Measurements from ENCODE around the gene MAP3K5.
"Not testable (repeated sequence)": the region's sequence is repeated elsewhere in the genome, so short reads cannot be mapped to it uniquely, and the experiment has no call there.

Gene MAP3K5

GRCh38 chr6:136607932-136608772, 184.1 kb downstream of the MAP3K5 start:
- DNase-seq (ENCODE audit: low read depth) = peak; percentile 57

- DNase-seq (ENCODE audit: low read depth) = peak; percentile 41
Observed at GRCh38 chr6:136607204-136607931, 184.9 kb downstream of the MAP3K5 start.

GRCh38 chr6:136604928-136605510, 187.3 kb downstream of the MAP3K5 start:
- DNase-seq (ENCODE audit: low read depth) = peak; percentile 32

DNA sequence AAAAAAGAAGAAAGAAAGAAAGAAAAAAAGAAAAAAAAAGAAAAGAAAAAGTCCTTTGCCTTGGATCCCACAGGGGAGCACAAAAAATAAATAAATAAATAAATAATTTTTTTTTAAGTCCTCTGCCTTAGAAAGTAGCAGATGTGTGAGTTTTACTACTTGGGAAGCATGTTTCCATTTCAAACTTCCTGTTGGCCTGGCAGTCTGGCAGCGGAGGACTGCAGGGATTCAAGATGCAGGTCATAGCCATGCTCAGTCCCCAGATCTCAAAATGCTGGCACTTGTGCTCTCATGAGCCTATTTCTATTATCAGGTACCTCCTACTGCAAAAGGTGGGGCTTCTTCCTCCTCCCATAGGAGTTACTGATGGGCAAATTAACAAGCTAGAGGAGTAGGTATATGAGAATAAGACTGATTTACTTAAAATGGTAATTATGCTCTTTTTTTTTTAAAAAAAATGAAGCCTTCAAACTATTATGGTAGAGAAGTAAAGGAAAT, 187.9 kb downstream of the MAP3K5 start:
- peak; percentile 8 for DNase-seq (ENCODE audit: low read depth)

DNA sequence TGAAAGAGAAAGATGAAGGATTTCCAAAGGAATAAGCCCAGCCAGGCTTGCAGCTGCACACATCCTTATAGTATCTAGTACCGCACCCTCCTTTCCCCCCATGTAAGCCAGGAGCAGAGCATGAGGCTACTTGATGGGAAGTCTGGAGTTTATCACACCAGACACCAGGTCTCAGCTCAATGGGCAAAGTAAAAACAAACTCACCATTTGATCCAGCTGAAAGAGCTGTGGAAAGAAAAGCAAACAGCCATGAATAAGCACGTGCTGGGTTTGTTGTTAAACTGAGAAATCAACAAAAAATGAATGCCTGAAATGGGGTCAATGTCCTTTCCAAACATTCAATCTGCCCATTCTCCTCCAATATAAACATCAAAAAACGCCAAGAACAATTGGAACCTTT, 191.5 kb downstream of the MAP3K5 start:
- DNase-seq (ENCODE audit: low read depth) = peak; percentile 3

GRCh38 chr6:136599329-136600011, 192.8 kb downstream of the MAP3K5 start:
- no peak for DNase-seq (ENCODE audit: low read depth)

- no peak for DNase-seq (ENCODE audit: low read depth)
Observed at GRCh38 chr6:136598048-136598447, 194.2 kb downstream of the MAP3K5 start.

- no peak for DNase-seq (ENCODE audit: low read depth)
Observed at GRCh38 chr6:136594671-136595070, 197.6 kb downstream of the MAP3K5 start.

DNA sequence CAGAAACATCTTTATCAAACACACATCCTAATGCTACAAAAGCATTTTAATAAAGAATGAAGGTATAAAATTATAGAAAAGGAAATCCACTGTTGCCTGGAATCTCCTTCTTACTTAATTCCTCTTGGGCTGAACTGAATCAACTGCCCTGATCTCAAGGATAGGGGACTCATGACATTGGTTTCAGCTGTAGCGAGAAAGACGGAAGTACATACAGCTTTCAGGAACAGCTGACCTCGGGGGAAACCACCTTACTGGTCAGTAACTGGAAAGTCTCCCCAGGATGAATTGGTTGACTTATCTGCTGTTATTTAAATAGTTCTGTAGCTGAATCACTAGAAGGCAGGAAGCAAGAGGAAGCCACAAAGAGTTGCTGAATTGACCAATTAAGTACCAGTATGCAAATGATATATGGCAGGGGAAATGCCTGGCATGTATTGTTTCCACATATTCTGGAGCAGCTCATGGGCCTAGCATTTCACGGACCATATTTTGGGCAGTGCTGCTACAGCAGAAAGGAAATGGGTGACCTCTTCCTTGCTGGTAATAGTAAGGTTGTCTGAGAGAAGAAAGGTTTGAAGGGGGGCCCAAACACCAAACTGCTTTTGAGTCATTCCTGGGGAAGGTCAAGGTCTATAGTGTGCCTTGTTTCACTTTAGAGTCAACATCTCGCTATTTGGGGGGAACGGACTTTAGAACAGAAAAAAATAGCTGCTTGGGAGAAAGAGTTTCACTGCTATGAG, 198.4 kb downstream of the MAP3K5 start:
- DNase-seq (ENCODE audit: low read depth) = peak; percentile 99

DNA sequence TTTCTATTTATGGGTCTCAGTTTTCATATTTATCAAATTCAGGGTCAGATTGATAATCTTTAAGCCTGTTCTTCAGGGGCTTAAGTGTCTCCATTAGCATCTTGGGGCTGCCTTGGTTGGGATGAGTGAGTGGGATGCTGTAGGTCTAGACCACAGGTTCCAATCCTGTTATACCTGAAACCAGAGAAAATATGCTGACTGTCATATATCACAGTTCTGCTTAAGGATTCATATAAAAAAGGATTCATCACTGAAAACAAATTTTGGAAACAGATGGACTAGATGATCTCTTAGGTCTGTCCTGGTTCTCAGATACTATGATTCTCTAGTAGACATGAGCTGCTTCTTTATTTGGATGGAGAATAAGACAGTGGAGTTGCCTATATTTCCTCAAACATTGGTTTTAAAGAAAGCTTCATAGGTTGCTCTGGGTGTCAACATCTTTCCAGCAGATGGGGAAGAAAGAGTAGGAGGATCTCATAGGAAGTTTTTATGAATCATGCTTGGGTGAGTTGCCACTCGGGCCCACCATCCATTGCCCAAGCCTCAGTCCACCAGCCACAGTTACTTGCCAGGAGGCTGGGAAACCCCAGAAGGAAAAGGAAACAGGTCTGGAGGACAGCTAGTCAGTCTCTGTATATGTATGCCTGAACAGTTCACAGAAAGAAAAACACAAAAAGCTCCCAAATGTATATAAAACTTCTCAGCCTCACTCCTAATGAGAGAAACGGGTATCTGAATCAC, 199.2 kb downstream of the MAP3K5 start:
- DNase-seq (ENCODE audit: low read depth) = peak; percentile 66

DNA sequence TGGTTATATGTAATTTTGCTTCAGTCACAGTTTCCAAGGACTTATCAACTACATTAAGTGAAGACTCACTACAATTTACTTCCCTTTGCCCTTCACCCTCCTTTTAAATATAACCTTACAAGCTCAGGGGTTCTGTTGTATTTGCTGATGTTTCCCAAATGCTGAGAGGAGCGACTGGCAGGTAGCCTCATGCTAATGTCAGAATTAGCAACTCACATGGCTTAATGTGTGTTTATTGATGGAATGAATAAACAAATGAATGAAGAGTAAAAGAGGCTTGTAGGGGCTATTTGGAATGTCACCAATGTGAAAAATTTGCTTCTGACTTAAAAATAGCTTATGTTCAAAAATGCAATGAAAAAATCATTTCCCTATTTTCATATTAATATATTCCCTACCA, 200.7 kb downstream of the MAP3K5 start:
- no peak for DNase-seq (ENCODE audit: low read depth)

GRCh38 chr6:136590846-136591245, 201.4 kb downstream of the MAP3K5 start:
- not testable (repeated sequence) for DNase-seq (ENCODE audit: low read depth)

DNA sequence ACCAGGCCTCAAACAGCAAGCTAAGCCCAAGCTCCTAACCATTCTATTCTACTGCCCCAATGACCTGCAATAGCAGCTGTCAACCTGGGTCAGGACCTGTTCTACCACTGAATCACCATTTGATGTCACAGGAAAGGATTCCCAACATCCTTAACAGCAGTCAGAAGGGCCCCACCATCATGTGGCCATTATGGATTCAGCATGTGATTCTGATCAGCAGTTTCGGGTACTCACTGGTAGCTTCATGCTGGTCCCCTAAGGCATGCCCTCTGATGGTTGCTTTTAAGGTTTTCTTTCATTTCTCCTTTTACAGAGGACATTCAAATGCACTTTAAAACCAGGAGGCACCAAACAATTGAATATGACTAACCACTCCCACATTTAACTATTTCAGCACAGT, 204.8 kb downstream of the MAP3K5 start:
- peak; percentile 5 for DNase-seq (ENCODE audit: low read depth)

DNA sequence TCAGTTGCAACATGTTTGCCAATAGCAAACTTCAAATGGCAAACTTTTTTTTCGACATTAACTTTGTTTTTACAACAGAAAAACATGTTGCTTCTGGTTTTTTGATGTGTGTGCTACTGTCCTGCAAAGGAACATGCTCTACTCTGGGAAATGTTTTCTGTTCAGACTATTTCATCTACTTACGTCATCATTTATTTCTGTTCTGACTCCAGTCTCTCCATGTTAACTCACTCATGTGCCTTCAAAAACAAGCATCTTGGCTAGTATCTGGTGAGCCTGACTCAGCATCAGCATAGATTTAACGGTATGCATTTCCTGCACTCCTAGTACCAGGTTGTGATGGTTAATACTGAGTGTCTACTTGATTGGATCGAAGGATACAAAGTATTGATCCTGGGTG, 206.0 kb downstream of the MAP3K5 start:
- DNase-seq (ENCODE audit: low read depth) = peak; percentile 90

DNA sequence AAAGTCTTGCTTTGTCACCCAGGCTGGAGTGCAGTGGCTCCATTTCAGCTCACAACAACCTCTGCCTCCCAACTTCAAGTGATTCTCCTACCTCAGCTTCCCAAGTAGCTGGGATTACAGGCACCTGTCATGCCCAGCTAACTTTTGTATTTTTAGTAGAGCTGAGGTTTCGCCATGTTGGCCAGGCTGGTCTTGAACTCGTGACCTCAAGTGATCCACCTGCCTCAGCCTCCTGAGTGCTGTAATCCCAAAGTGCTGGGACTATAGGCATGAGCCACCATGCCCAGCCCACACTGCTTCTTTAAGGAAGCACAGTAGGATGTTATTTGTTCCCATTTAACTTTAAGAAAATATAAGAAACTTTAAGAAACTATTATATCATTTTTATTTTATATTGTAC, 206.8 kb downstream of the MAP3K5 start:
- DNase-seq (ENCODE audit: low read depth) = not testable (repeated sequence)

GRCh38 chr6:136584290-136584689, 208.0 kb downstream of the MAP3K5 start:
- DNase-seq (ENCODE audit: low read depth) = not testable (repeated sequence)

DNA sequence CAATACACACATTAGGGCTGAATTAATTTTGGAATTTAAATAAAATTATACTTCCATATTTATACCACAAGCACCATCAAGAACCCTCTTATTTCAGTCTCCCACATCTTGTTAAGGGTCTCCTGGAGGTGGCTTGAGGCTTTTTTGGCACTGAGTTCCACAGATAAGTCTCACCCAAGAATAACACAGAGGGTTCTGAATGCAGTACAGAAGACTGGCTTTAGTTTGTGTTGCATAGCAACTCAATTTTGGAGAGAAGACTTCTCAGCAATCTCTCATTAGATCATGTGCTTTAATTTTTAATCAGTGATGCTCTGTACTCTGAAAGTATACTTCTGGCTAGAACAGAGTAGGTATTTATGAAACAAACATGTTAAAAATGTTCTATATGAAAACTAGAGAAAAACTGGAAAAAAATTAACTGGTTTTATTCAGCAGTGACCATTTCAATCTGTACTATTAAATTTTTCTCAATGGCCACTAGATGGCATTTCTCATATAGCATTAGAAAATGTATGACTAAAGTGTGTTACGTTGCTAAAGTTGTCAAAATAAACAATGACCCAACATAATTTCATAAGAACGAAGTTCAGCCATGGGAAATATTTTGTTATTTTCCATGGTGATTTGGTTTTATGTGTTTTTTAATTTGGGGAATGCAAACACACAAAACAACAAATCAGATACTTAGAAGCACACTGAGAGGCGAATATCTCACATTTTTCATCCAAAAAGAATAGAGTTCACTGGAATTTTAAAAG, 209.4 kb downstream of the MAP3K5 start:
- DNase-seq (ENCODE audit: low read depth) = peak; percentile 87

DNA sequence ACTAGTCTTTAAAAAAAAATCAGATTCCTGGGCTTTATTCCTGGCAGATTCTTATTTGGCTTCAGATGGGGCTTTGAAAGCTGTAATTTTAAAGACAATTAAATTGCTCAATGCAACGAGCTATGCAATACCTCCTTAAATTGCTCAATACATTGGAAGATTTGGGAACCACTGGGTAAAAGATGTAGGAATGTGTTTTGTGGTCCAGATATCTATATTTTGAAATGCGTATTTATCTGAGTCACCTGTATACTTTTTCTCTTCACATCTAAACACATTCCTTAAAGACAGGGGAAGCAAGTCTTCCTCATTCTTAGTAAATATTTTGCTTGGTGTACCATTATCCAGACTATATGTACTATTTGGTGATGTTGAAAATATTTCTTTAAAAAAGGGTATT, 212.5 kb downstream of the MAP3K5 start:
- no peak for DNase-seq (ENCODE audit: low read depth)

- DNase-seq (ENCODE audit: low read depth) = no peak
Observed at GRCh38 chr6:136576821-136577220, 215.5 kb downstream of the MAP3K5 start.

DNA sequence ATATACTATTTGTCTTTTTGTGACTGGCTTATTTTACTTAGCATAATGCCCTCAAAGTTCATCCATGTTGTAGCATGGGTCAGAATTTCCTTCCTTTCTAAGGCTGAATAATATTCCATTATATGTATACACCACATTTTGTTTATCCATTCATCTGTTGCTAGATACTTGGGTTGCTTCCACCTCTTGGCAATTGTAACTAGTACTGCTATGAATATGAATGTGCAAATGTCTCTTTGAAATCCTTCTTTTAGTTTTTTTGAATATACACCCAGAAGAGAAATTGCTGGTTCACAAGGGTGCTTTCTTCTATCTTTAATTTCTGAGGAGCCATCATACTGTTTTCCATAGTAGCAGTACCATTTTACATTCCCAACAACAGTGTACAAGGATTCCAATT, 220.8 kb downstream of the MAP3K5 start:
- DNase-seq (ENCODE audit: low read depth) = no peak

All from EH (cell line).